HCT116 (cell line): ENCODE measurements around the gene XPC. TPM values are rescaled to one million over a fixed set of nuclear protein-coding genes. Genes with fewer than 3 reads are reported as not detected.
A peak's percentile ranks its signal among the peaks of the same experiment; 100 is the strongest.

Experiments
- ATAC-seq: fragments of 200-7000 bp; cut with Tn5 transposase; 2 replicates; pipeline ENCODE4 v1.9.1; 2020; ENCODE audit warnings: mild to moderate bottlenecking, moderate library complexity
- BruUV-seq: library from RNA; stranded (reverse); fragments of 400-500 nt; replicated peaks from 2 replicates; lab custom pipeline; 2021; lab: Mats Ljungman, UMichigan
- CTCF ChIA-PET: fragments of 300-600 bp; sonication (Branson Sonifier 250); formaldehyde crosslinking; loops from one replicate; lab custom pipeline; 2021; ENCODE audit warnings: antibody characterized with exemption; lab: Charles Lee
- POLR2A ChIA-PET: fragments of 300-600, 350-600 bp; sonication (Branson Sonifier 250); formaldehyde crosslinking; loops from one replicate; lab custom pipeline; 2021; ENCODE audit warnings: antibody characterized with exemption; lab: Charles Lee
- RAD21 ChIA-PET, 2 experiments: fragments of 300-600 bp; sonication (Branson Sonifier 250); formaldehyde crosslinking; loops; one replicate each; lab custom pipeline; 2023; ENCODE audit warnings: low total read pairs in 2 of 2; ENCODE audit not compliant: uncharacterized antibody in 2 of 2, unreplicated experiment in 2 of 2, low non-redundant PET in 1 of 2; lab: Charles Lee
- DNase-seq: peaks from one replicate; pipeline ENCODE4 v3.0.0-alpha.2; 2010; ENCODE audit warnings: low read depth, low spot score
- H2AFZ ChIP-seq: fragments of 200-600 bp; shearing (Covaris generic), sonication (generic); 2 replicates; pipeline ENCODE4 v1.6.1; 2017; ENCODE audit warnings: low read depth, mixed run types, mixed read lengths, antibody characterized with exemption, low read length; ENCODE audit not compliant: poor library complexity, severe bottlenecking
- H3K27ac ChIP-seq: 2 replicates; pipeline ENCODE4 v1.5.1; 2012; ENCODE audit warnings: low read depth, low read length
- H3K27me3 ChIP-seq: fragments of 200-600 bp; sonication (generic); 2 replicates; pipeline ENCODE4 v1.6.1; 2016; ENCODE audit warnings: mixed run types, low read length, mixed read lengths; ENCODE audit not compliant: insufficient read depth
- H3K36me3 ChIP-seq, 2 experiments: fragments of 200-500 bp in 1 of 2; fragments of 200-600 bp in 1 of 2; sonication (Bioruptor generic) in 1 of 2; sonication (generic) in 1 of 2; 2 replicates each; pipeline versions ENCODE4 v1.5.1 to v1.6.1; 2014 to 2016; ENCODE audit warnings: low read length in 2 of 2, inconsistent platforms in 1 of 2, mixed read lengths in 1 of 2, mixed run types in 1 of 2; ENCODE audit not compliant: insufficient read depth in 2 of 2, control insufficient read depth in 1 of 2
- H3K4me1 ChIP-seq, 2 experiments: fragments of 200-600 bp in 1 of 2; sonication (generic) in 1 of 2; 2 replicates each; pipeline versions ENCODE4 v1.5.1 to v1.6.1; 2012 to 2017; ENCODE audit warnings: low read length in 2 of 2, inconsistent platforms in 1 of 2, mild to moderate bottlenecking in 1 of 2, mixed read lengths in 1 of 2, mixed run types in 1 of 2, moderate library complexity in 1 of 2; ENCODE audit not compliant: insufficient read depth in 2 of 2, control insufficient read depth in 1 of 2
- H3K4me2 ChIP-seq: fragments of 200-600 bp; sonication (generic); 2 replicates; pipeline ENCODE4 v1.6.1; 2017; ENCODE audit warnings: mixed run types, low read length, mixed read lengths
- H3K4me3 ChIP-seq, 2 experiments: fragments of 200-600 bp in 1 of 2; sonication (generic) in 1 of 2; replicated peaks in 1 of 2; 2 replicates each; pipeline ENCODE4 v1.5.1; 2011 to 2016; ENCODE audit warnings: low read length in 2 of 2, control low read depth in 1 of 2, low read depth in 1 of 2, mild to moderate bottlenecking in 1 of 2, mixed read lengths in 1 of 2, mixed run types in 1 of 2
- H3K79me2 ChIP-seq: fragments of 200-600 bp; sonication (generic); 2 replicates; pipeline ENCODE4 v1.6.1; 2017; ENCODE audit warnings: mild to moderate bottlenecking, mixed run types, low read length, moderate library complexity, mixed read lengths; ENCODE audit not compliant: insufficient read depth
- H3K9ac ChIP-seq: fragments of 200-600 bp; sonication (generic); 2 replicates; pipeline ENCODE4 v1.6.1; 2016; ENCODE audit warnings: low read length, mixed read lengths
- H3K9me2 ChIP-seq: fragments of 200-600 bp; sonication (generic), shearing (Covaris generic); 2 replicates; pipeline ENCODE4 v1.6.1; 2017; ENCODE audit warnings: mixed run types, mild to moderate bottlenecking, moderate library complexity; ENCODE audit not compliant: insufficient read depth
- H3K9me3 ChIP-seq, 2 experiments: fragments of 200-500 bp in 1 of 2; fragments of 200-600 bp in 1 of 2; sonication (Bioruptor generic) in 1 of 2; sonication (generic) in 1 of 2; 2 replicates each; pipeline ENCODE4 v1.6.1; 2014 to 2017; ENCODE audit warnings: low read length in 2 of 2, mixed read lengths in 2 of 2, inconsistent platforms in 1 of 2, low read depth in 1 of 2, mild to moderate bottlenecking in 1 of 2, mixed run types in 1 of 2, moderate library complexity in 1 of 2; ENCODE audit not compliant: control insufficient read depth in 1 of 2, insufficient read depth in 1 of 2
- H4K20me1 ChIP-seq: fragments of 200-600 bp; sonication (generic), shearing (Covaris generic); 2 replicates; pipeline ENCODE4 v1.6.1; 2017; ENCODE audit warnings: mixed run types, mild to moderate bottlenecking, moderate library complexity; ENCODE audit not compliant: insufficient read depth
- ATF3 ChIP-seq: IDR thresholded peaks from 2 replicates; pipeline ENCODE4 v1.6.1; 2012
- CBX3 ChIP-seq: IDR thresholded peaks from 2 replicates; pipeline ENCODE4 v1.6.1; 2012; ENCODE audit warnings: low read depth
- ELF1 ChIP-seq: IDR thresholded peaks from 2 replicates; pipeline ENCODE4 v1.6.1; 2012; ENCODE audit warnings: low read depth, borderline replicate concordance
- FOSL1 ChIP-seq: IDR thresholded peaks from 2 replicates; pipeline ENCODE4 v1.6.1; 2012; ENCODE audit warnings: low read depth
- JUND ChIP-seq: IDR thresholded peaks from 2 replicates; pipeline ENCODE4 v1.6.1; 2012
- MAX ChIP-seq: IDR thresholded peaks from 2 replicates; pipeline ENCODE4 v1.6.1; 2012
- POLR2AphosphoS5 ChIP-seq: IDR thresholded peaks from 2 replicates; pipeline ENCODE4 v1.6.1; 2011; ENCODE audit warnings: mild to moderate bottlenecking, low read depth, low read length, moderate library complexity
- RAD21 ChIP-seq: IDR thresholded peaks from 2 replicates; pipeline ENCODE4 v1.6.1; 2012; ENCODE audit warnings: low read depth, mild to moderate bottlenecking
- SP1 ChIP-seq: IDR thresholded peaks from 2 replicates; pipeline ENCODE4 v1.6.1; 2012; ENCODE audit warnings: low read depth
- YY1 ChIP-seq: IDR thresholded peaks from 2 replicates; pipeline ENCODE4 v1.6.1; 2011; ENCODE audit warnings: low read length, low read depth, moderate library complexity, mild to moderate bottlenecking; ENCODE audit not compliant: insufficient replicate concordance; ENCODE audit errors: extremely low read depth
- ZBTB33 ChIP-seq: IDR thresholded peaks from 2 replicates; pipeline ENCODE4 v1.6.1; 2011; ENCODE audit warnings: mild to moderate bottlenecking, low read length, moderate library complexity; ENCODE audit not compliant: insufficient replicate concordance; ENCODE audit errors: extremely low read depth
- ZFX ChIP-seq: fragments of 450-650 bp; IDR thresholded peaks from 2 replicates; pipeline ENCODE4 v1.6.1; 2017
- ZNF274 ChIP-seq: fragments of 200-500 bp; sonication (Bioruptor generic); IDR thresholded peaks from 2 replicates; pipeline ENCODE4 v1.6.1; 2014; ENCODE audit warnings: mild to moderate bottlenecking, low read depth, low read length, inconsistent platforms
- intact Hi-C: fragments of 100-400 bp; cut with micrococcal nuclease; formaldehyde crosslinking; loops from 2 replicates; pipeline ENCODE4 v1.10.0; 2022
- total RNA-seq: library from RNA; stranded (reverse); gene quantifications from one replicate; pipeline ENCODE4 v1.2.1, GENCODE V29; 2021; ENCODE audit not compliant: unreplicated experiment
- TF ChIP-seq, protein P1 (sequence below): IDR thresholded peaks from 2 replicates; pipeline ENCODE4 v1.6.1; 2012; ENCODE audit warnings: low read depth

XPC gene
- total RNA-seq, 1 experiment from 2014 or later = 29.5 TPM

DNA sequence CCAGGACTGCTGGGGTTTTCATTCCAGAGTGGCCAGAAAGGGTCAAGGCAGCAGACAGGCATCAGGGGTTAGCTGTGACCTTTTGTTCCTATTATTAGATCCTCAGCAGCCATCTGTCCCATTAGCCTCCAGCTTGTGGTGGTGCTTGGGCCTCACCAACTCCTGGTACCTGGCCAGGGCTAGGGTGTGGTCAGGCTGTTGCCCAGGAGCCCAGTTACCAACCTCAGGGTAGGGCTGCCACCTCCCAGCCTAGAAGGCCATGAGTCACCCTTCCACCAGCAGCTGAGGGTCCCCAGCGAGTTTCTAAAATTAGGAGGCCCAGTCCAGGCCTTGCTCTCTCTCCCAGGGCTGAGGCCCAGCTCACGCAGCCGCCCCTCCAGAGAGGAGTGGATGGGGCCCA lies 41.4 kb downstream of the XPC start:
- DNase-seq = no peak
- H3K36me3 ChIP-seq = peaks cover 12 to 34% of the 10 kb centered on the region in 2 experiments; a peak in 3 of 4 replicates
- H3K9ac ChIP-seq = no peak overlapping the region
- no peaks in the 10 kb centered on the region for H4K20me1 ChIP-seq
- RAD21 ChIA-PET = no interaction called here
- peak overlapping the region; percentile 42; the same call in 1 of the 2 replicates for H3K4me2 ChIP-seq
- H2AFZ ChIP-seq = no peak overlapping the region
- H3K4me1 ChIP-seq = peaks cover 6 to 14% of the 10 kb centered on the region in 2 experiments; a peak in 3 of 4 replicates
- CTCF ChIA-PET = no interaction called here
- H3K9me2 ChIP-seq = no peaks in the 10 kb centered on the region
- BruUV-seq = no TSS peak
- H3K27me3 ChIP-seq = no peaks in the 10 kb centered on the region
- peak; percentile 43; the same call in 1 of the 2 replicates for ATAC-seq
- H3K27ac ChIP-seq = no peak overlapping the region; the same call in 1 of the 2 replicates
- H3K9me3 ChIP-seq = no peaks in the 10 kb centered on the region
- peak; percentile 20; the same call in 1 of the 2 replicates for TF ChIP-seq FOSL1
- TF ChIP-seq SP1 = 0 out of 2 replicates have a peak, but pooled peaks have one; percentile 15
- TF ChIP-seq ZFX = no peak
- no peak for TF ChIP-seq RAD21
- H3K4me3 ChIP-seq = no peak overlapping the region
- H3K79me2 ChIP-seq = no peaks in the 10 kb centered on the region
- POLR2A ChIA-PET = interaction anchor here (0.8 kb wide), 1 partner anchor 12 kb away, joined by 4 read pairs; the partner anchor contains the start of genes CHCHD4 and TMEM43
- intact Hi-C loops = no loop called here

DNA sequence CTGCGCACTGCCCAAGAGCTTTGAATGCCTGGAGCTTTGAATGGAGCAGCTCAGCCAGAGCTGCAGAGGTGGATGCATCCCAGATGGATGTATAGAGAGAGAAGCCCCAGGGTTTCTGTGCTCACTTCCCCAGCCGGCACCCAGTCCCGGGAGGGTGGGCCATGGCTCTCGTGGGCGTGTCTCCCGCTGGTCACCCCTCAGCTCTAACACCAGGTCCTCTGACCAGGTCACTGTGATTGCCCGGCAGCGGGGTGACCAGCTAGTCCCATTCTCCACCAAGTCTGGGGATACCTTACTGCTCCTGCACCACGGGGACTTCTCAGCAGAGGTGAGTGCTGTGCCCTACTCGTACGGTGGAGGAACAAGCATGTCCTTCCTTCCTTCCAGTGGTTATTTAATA lies 42.8 kb downstream of the XPC start:
- ATAC-seq (no peak), DNase-seq (no peak)
- peaks cover 6 to 14% of the 10 kb centered on the region in 2 experiments; a peak in 3 of 4 replicates for H3K4me1 ChIP-seq
- BruUV-seq = no TSS peak
- CTCF ChIA-PET = no interaction called here
- no peaks in the 10 kb centered on the region for H3K9me3 ChIP-seq
- peaks cover 18 to 46% of the 10 kb centered on the region in 2 experiments; a peak in 3 of 4 replicates for H3K36me3 ChIP-seq
- no peaks in the 10 kb centered on the region for H3K27me3 ChIP-seq
- RAD21 ChIA-PET = no interaction called here
- H3K79me2 ChIP-seq = no peaks in the 10 kb centered on the region
- intact Hi-C loops = no loop called here
- H3K4me3 ChIP-seq = no peak overlapping the region
- H3K9ac ChIP-seq = no peak overlapping the region
- H2AFZ ChIP-seq = no peak overlapping the region
- no peak overlapping the region for H3K27ac ChIP-seq
- no peak overlapping the region for H3K4me2 ChIP-seq
- no peaks in the 10 kb centered on the region for H4K20me1 ChIP-seq
- POLR2A ChIA-PET = interaction anchor here (2.3 kb wide), 1 partner anchor 10 kb away, joined by 8 read pairs; the partner anchor contains the start of genes CHCHD4 and TMEM43
- no peaks in the 10 kb centered on the region for H3K9me2 ChIP-seq
- TF ChIP-seq YY1 = no peak
- TF ChIP-seq MAX = no peak
- TF ChIP-seq ATF3 = no peak
- TF ChIP-seq ELF1 = no peak
- TF ChIP-seq ZBTB33 = no peak
- TF ChIP-seq ZNF274 = no peak
- TF ChIP-seq, protein P1, sequence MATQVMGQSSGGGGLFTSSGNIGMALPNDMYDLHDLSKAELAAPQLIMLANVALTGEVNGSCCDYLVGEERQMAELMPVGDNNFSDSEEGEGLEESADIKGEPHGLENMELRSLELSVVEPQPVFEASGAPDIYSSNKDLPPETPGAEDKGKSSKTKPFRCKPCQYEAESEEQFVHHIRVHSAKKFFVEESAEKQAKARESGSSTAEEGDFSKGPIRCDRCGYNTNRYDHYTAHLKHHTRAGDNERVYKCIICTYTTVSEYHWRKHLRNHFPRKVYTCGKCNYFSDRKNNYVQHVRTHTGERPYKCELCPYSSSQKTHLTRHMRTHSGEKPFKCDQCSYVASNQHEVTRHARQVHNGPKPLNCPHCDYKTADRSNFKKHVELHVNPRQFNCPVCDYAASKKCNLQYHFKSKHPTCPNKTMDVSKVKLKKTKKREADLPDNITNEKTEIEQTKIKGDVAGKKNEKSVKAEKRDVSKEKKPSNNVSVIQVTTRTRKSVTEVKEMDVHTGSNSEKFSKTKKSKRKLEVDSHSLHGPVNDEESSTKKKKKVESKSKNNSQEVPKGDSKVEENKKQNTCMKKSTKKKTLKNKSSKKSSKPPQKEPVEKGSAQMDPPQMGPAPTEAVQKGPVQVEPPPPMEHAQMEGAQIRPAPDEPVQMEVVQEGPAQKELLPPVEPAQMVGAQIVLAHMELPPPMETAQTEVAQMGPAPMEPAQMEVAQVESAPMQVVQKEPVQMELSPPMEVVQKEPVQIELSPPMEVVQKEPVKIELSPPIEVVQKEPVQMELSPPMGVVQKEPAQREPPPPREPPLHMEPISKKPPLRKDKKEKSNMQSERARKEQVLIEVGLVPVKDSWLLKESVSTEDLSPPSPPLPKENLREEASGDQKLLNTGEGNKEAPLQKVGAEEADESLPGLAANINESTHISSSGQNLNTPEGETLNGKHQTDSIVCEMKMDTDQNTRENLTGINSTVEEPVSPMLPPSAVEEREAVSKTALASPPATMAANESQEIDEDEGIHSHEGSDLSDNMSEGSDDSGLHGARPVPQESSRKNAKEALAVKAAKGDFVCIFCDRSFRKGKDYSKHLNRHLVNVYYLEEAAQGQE = no peak
- no peak for TF ChIP-seq RAD21
- TF ChIP-seq POLR2AphosphoS5 = no peak
- no peak for TF ChIP-seq SP1
- TF ChIP-seq CBX3 = no peak
- no peak for TF ChIP-seq JUND
